Measurements from ENCODE around the gene LIPG. TPM values are rescaled to one million over a fixed set of nuclear protein-coding genes. Genes with fewer than 3 reads are reported as not detected.

Gene LIPG
- 1.5 and 4.5 TPM in 2 replicates for total RNA-seq

GRCh38 chr18:49561289-49562193 is at the start of gene LIPG:
Gene LIPG, plus strand, starts transcription at chr18:49562057. Its CDS starts 252 bp downstream, at chr18:49562309.

Other genes starting within 250 kb of the LIPG start
- 28.7 and 43.4 TPM in 2 replicates for gene DYM, start 101.4 kb upstream of the LIPG start, total RNA-seq
- gene C18orf32, start 74.8 kb upstream of the LIPG start, total RNA-seq = 5.7 and 7.0 TPM in 2 replicates
- 1,820 and 2,427 TPM in 2 replicates for gene RPL17, start 69.6 kb upstream of the LIPG start, total RNA-seq

Measured in subcutaneous preadipocyte (primary cell).